A673 (cell line): ENCODE measurements around the gene VSTM2A. TPM values are rescaled to one million over a fixed set of nuclear protein-coding genes. Genes with fewer than 3 reads are reported as not detected.

ENCODE experiments used
- BruUV-seq: library from RNA; stranded (reverse); fragments of 400-500 nt; replicated peaks from 2 replicates; lab custom pipeline; 2021; lab: Mats Ljungman, UMichigan
- CTCF ChIA-PET: fragments of 300-600 bp; sonication (Branson Sonifier 250); formaldehyde crosslinking; loops from one replicate; lab custom pipeline; 2022; ENCODE audit warnings: antibody characterized with exemption; lab: Charles Lee
- POLR2A ChIA-PET: fragments of 300-600 bp; sonication (Branson Sonifier 250); formaldehyde crosslinking; loops from one replicate; lab custom pipeline; 2022; ENCODE audit warnings: antibody characterized with exemption; ENCODE audit not compliant: low non-redundant PET; lab: Charles Lee
- DNase-seq: peaks from one replicate; pipeline ENCODE4 v3.0.0-alpha.2; 2015; ENCODE audit warnings: low spot score
- H3K27ac ChIP-seq: fragments of 200-600 bp; sonication (generic); 2 replicates; pipeline ENCODE4 v1.5.1; 2016; ENCODE audit warnings: mixed run types, low read depth, mild to moderate bottlenecking, mixed read lengths, antibody characterized with exemption, low read length; ENCODE audit not compliant: poor library complexity, severe bottlenecking
- H3K27me3 ChIP-seq: fragments of 200-600 bp; sonication (generic); replicated peaks from 2 replicates; pipeline ENCODE4 v1.6.1; 2017; ENCODE audit warnings: mixed run types, low read depth, mild to moderate bottlenecking, mixed read lengths, antibody characterized with exemption, low read length; ENCODE audit not compliant: insufficient read depth, poor library complexity
- H3K36me3 ChIP-seq: fragments of 200-600 bp; sonication (generic); 2 replicates; pipeline ENCODE4 v1.6.1; 2016; ENCODE audit warnings: mixed run types, mild to moderate bottlenecking, mixed read lengths, antibody characterized with exemption, low read length; ENCODE audit not compliant: insufficient read depth, poor library complexity, severe bottlenecking
- H3K4me1 ChIP-seq: fragments of 200-600 bp; sonication (generic); 2 replicates; pipeline ENCODE4 v1.6.1; 2017; ENCODE audit warnings: mixed run types, mild to moderate bottlenecking, mixed read lengths, antibody characterized with exemption, low read length; ENCODE audit not compliant: insufficient read depth, poor library complexity, severe bottlenecking
- H3K4me3 ChIP-seq: fragments of 200-600 bp; sonication (generic); 2 replicates; pipeline ENCODE4 v1.5.1; 2016; ENCODE audit warnings: low read depth, mixed run types, mild to moderate bottlenecking, mixed read lengths, low read length; ENCODE audit not compliant: poor library complexity, severe bottlenecking
- H3K9me3 ChIP-seq: fragments of 200-600 bp; sonication (generic); 2 replicates; pipeline ENCODE4 v1.6.1; 2016; ENCODE audit warnings: mixed run types, low read depth, mild to moderate bottlenecking, mixed read lengths, antibody characterized with exemption, low read length; ENCODE audit not compliant: poor library complexity, severe bottlenecking
- CTCF ChIP-seq: fragments of 300-800, 200-600 bp; sonication (generic); conservative IDR thresholded peaks from 2 replicates; pipeline ENCODE4 v1.5.1; 2017; ENCODE audit warnings: low read depth, mild to moderate bottlenecking, antibody characterized with exemption, low read length, moderate library complexity, mixed read lengths
- EZH2 ChIP-seq: fragments of 200-600 bp; sonication (generic); IDR thresholded peaks from 2 replicates; pipeline ENCODE4 v1.6.1; 2017; ENCODE audit warnings: borderline replicate concordance, low read depth, mild to moderate bottlenecking, mixed read lengths, antibody characterized with exemption, low read length; ENCODE audit not compliant: poor library complexity, severe bottlenecking
- intact Hi-C: fragments of 100-400 bp; cut with micrococcal nuclease; formaldehyde crosslinking; loops from one replicate; pipeline ENCODE4 v1.10.0; 2022; ENCODE audit not compliant: unreplicated experiment
- total RNA-seq: library from RNA; stranded (reverse); gene quantifications from 2 replicates; pipeline ENCODE4 v1.2.3, GENCODE V29; 2021

The VSTM2A gene
- total RNA-seq, 1 experiment from 2014 or later = not detected

- TF ChIP-seq EZH2 (no peak), CTCF (no peak)
- intact Hi-C loops = no loop called here
- no peak for DNase-seq
- BruUV-seq = no TSS peak
- H3K9me3 ChIP-seq = peaks cover 4% of the 10 kb centered on the region
- ChIA-PET CTCF (no interaction called here), POLR2A (no interaction called here)
- H3K27me3 ChIP-seq = no peaks in the 10 kb centered on the region
- no peaks in the 10 kb centered on the region for H3K4me1 ChIP-seq
- H3K36me3 ChIP-seq = no peaks in the 10 kb centered on the region
- no peak overlapping the region for H3K27ac ChIP-seq
- no peak overlapping the region for H3K4me3 ChIP-seq
These were observed 17.2 kb downstream of the VSTM2A start for GRCh38 chr7:54559401-54559800.

DNA sequence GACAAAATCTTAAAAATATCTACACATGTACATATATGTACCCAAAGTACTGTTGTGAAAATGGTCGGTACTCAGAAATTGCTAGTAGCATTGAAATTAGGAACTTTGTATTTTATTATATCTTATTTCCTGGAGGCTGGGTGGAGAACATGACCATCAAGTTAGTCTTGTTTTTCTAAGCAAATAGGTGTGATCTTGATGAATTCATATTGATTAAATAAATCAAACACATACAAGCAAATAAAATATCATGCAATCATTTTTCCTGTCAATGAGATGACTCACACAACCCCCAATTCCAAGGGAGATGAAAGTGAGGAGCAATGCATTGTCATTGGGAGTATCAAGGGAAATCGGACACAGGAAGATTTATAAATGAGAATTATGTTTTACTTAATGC lies 18.0 kb downstream of the VSTM2A start:
- POLR2A ChIA-PET = no interaction called here
- no peak for TF ChIP-seq EZH2
- TF ChIP-seq CTCF = no peak
- intact Hi-C loops = no loop called here
- no peaks in the 10 kb centered on the region for H3K36me3 ChIP-seq
- H3K27me3 ChIP-seq = no peaks in the 10 kb centered on the region
- no TSS peak for BruUV-seq
- DNase-seq = no peak
- H3K27ac ChIP-seq = no peak overlapping the region
- H3K4me1 ChIP-seq = no peaks in the 10 kb centered on the region
- CTCF ChIA-PET = no interaction called here
- H3K9me3 ChIP-seq = peaks cover 6% of the 10 kb centered on the region
- H3K4me3 ChIP-seq = no peak overlapping the region

DNA sequence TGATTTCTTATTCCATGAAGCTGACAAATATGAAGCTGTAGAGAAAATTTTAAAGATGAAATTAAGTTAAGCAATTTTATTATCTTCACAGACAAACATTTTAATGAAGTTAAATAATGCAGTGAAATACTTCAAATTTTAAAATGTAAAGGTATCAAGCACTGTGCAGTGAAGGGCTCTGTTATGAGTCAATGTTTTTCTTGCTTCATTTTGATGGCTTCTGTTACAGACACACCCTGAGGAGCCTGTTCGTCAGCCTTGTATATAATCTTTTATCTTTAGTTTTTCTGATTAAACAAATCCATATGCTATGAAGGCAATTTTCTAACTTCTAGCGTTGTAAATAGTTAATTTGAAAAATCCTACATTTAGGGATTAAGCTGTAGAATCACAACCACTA lies 18.5 kb downstream of the VSTM2A start:
- CTCF ChIA-PET = no interaction called here

More for the DNA sequence above, 18.5 kb downstream of the VSTM2A start:
- H3K4me3 ChIP-seq = no peak overlapping the region
- H3K27me3 ChIP-seq = no peaks in the 10 kb centered on the region
- H3K4me1 ChIP-seq = no peaks in the 10 kb centered on the region
- no peak overlapping the region for H3K27ac ChIP-seq
- no TSS peak for BruUV-seq
- intact Hi-C loops = no loop called here
- peaks cover 9% of the 10 kb centered on the region for H3K9me3 ChIP-seq
- H3K36me3 ChIP-seq = no peaks in the 10 kb centered on the region
- POLR2A ChIA-PET = no interaction called here
- TF ChIP-seq CTCF (no peak), EZH2 (no peak)
- no peak for DNase-seq
